ENCODE data around the gene MRPS21.

MRPS21 gene

GRCh38 chr1:150293433-150294253, at the start of gene MRPS21:
MRPS21 (plus strand) TSS chr1:150293861; CDS start chr1:150294367, 506 bp downstream.
- peak; percentile 71 for DNase-seq (ENCODE audit: low read depth in 2 of 2)

GRCh38 chr1:150249936-150250335, 43.7 kb upstream of the MRPS21 start:
- DNase-seq (ENCODE audit: low read depth in 2 of 2): no peak

GRCh38 chr1:150256198-150256553, 37.5 kb upstream of the MRPS21 start:
- no peak for DNase-seq (ENCODE audit: low read depth in 2 of 2)

- peak in 1 of 2 experiments; percentile 42 for DNase-seq (ENCODE audit: low read depth in 2 of 2)
Observed at GRCh38 chr1:150256554-150257341, 36.9 kb upstream of the MRPS21 start.

GRCh38 chr1:150257624-150258585, 35.8 kb upstream of the MRPS21 start, which contains the start of gene CA14:
CA14 (plus strand) TSS chr1:150257774; CDS start chr1:150258129, 355 bp downstream.
- no peak for DNase-seq (ENCODE audit: low read depth in 2 of 2)

- no peak for DNase-seq (ENCODE audit: low read depth in 2 of 2)
Observed at GRCh38 chr1:150259217-150259616, 34.4 kb upstream of the MRPS21 start.

GRCh38 chr1:150259758-150260669, 33.6 kb upstream of the MRPS21 start:
- no peak for DNase-seq (ENCODE audit: low read depth in 2 of 2)

GRCh38 chr1:150261367-150261766, 32.3 kb upstream of the MRPS21 start:
- no peak for DNase-seq (ENCODE audit: low read depth in 2 of 2)

- DNase-seq (ENCODE audit: low read depth in 2 of 2): no peak
Observed at GRCh38 chr1:150262388-150263320, 31.0 kb upstream of the MRPS21 start.

- DNase-seq (ENCODE audit: low read depth in 2 of 2): no peak
Observed at GRCh38 chr1:150263549-150263948, 30.1 kb upstream of the MRPS21 start.

- DNase-seq (ENCODE audit: low read depth in 2 of 2): no peak
Observed at GRCh38 chr1:150267896-150268295, 25.8 kb upstream of the MRPS21 start.

- no peak for DNase-seq (ENCODE audit: low read depth in 2 of 2)
Observed at GRCh38 chr1:150268340-150268704, 25.3 kb upstream of the MRPS21 start.

GRCh38 chr1:150268705-150269403, 24.8 kb upstream of the MRPS21 start, which contains the start of gene APH1A:
APH1A (minus strand) TSS chr1:150269016; CDS start chr1:150268810, 206 bp downstream.
- DNase-seq (ENCODE audit: low read depth in 2 of 2): peak; percentile 93 to 94

- no peak for DNase-seq (ENCODE audit: low read depth in 2 of 2)
Observed at GRCh38 chr1:150269451-150269850, 24.2 kb upstream of the MRPS21 start.

- DNase-seq (ENCODE audit: low read depth in 2 of 2): no peak
Observed at GRCh38 chr1:150271291-150271959, 22.2 kb upstream of the MRPS21 start.

- DNase-seq (ENCODE audit: low read depth in 2 of 2): no peak
Observed at GRCh38 chr1:150273311-150273710, 20.4 kb upstream of the MRPS21 start.

GRCh38 chr1:150280138-150280707, 13.4 kb upstream of the MRPS21 start:
- DNase-seq (ENCODE audit: low read depth in 2 of 2): no peak

- DNase-seq (ENCODE audit: low read depth in 2 of 2): peak; percentile 37 to 42
Observed at GRCh38 chr1:150281221-150281757, 12.4 kb upstream of the MRPS21 start.

Measured in fibroblast of skin of left quadriceps (primary cell).